GM18861 (cell line): ENCODE results near the gene SEPTIN7.

Experiments used
- ATAC-seq: cut with Tn5 transposase; IDR thresholded peaks from one replicate; pipeline ENCODE4 v1.9.1; 2021; ENCODE audit not compliant: unreplicated experiment

The SEPTIN7 gene

DNA sequence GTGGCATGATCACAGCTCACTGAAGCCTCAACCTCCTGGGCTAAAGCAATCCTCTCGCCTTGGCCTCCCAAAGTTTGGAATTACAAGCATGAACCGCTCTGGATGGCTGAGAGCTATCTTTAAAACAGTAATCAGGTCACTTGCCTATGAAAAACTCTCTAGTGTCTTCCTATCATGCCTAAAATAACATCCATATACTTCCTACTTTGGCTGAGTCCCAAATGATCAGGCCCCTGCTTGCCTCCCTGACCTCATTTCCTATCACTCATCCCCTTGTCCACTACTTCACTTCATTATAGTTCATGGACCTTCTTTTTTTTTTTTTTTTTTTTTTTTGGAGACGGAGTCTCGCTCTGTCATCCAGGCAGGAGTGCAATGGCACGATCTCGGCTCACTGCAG is 28.0 kb downstream of the SEPTIN7 start:
- ATAC-seq: no peak

DNA sequence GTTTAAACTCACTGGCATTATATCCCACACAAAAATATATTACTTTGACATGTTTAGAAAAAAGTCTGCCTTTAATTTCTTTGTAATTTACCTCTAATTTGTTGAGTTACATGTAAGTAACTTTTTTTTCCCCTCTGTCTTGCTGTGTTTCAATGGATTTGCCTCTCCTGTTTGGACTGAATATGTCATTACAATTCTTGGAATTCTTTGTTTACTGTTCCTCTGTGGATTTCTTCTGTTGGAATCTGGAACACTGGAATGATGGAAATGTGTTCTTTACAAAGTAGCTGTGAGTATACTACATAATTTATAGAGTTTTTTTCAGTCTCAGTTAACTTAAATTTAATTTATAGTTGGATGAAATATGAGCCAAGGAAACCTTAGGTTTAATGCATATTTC is 30.4 kb downstream of the SEPTIN7 start:
- ATAC-seq: no peak

DNA sequence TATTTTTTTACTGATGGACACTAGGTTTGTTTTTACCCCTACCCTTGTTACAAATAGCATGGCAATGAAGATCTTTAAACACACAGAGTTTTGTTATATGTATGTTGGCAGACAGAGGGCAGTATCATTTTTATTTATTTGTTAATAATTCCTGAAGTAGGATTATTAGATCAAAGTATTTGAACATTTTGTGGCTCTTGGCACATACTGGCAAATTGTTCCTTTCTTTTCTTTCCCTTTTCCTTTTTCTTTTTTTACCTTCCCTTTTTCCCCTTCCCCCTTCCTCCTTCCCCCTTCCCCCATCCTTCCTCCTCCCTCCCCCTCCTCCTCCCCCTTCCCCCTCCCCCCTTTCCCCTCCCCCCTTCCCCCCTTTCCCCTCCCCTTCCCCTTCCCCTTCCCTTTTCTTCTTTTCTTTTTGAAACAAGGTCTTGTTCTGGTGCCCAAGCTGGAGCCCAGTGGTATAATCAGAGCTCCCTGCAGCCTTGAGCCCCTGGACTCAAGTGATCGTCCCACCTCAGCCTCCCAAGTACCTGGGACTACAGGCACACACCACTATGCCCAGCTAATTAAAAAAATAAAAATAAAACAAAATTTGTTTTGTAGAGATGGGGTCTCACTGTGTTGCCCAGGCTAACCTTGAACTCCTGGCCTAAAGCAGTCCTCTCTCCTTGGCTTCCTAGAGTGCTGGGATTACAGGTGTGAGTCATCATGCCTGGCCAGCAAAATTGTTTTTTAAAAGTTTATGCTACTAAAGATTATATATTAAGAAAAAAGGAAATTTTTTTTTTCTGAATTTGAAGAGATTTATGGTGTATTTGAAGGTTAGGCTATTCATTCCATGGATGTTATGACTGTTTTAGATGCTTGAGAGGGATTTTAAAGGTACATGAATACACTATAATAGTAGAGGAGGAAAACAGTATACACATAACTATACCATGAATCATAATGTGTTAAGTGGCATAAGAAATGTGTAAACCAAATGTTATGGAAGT is 39.3 kb downstream of the SEPTIN7 start:
- no peak for ATAC-seq

DNA sequence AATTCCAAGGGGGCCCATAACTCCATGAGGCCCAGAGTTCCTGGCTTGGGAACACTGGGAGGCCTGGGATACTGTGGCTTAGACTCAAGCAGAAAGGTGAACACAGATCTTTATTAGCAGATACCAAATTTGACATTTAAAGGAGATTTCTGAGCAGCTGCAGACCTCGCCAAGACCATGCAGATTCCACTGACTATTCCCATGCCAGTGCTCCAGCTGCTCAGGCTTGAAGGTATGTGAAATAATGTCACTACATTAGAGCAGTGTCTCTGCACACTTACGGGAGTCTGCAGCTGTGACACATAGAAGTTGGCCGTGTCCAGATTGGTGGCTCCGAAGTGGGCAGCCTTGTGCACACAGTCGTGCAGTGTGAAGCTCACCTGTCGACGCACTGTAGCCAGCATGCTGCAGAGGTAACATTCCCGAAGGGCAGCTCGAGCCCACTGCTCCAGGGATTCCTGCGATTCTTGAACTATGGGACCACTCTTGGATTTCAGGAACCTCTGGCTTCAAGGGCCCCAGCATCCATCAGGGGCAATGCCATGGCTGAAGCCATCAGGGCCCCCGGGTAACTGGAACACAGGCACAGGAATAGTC is 46.1 kb downstream of the SEPTIN7 start:
- no peak for ATAC-seq

DNA sequence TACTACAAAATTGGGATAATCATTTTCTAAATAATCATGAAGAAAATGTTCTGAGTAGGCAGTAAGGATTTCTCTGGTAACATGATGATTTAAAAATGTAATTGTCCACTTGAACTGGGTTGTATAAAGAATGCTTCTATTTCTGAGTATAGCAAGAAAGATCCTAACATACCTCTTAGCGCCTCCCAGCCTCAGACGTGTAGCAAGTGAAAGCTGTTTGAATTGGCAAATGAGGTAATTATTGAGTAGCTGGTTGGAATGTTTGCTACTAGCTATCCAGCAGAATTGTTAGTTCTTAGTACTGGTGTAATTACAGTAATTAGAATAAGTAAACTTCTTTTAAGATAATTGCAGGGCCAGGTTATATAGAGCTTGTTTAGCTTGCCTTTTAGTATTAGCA is 47.9 kb downstream of the SEPTIN7 start:
- ATAC-seq: no peak

DNA sequence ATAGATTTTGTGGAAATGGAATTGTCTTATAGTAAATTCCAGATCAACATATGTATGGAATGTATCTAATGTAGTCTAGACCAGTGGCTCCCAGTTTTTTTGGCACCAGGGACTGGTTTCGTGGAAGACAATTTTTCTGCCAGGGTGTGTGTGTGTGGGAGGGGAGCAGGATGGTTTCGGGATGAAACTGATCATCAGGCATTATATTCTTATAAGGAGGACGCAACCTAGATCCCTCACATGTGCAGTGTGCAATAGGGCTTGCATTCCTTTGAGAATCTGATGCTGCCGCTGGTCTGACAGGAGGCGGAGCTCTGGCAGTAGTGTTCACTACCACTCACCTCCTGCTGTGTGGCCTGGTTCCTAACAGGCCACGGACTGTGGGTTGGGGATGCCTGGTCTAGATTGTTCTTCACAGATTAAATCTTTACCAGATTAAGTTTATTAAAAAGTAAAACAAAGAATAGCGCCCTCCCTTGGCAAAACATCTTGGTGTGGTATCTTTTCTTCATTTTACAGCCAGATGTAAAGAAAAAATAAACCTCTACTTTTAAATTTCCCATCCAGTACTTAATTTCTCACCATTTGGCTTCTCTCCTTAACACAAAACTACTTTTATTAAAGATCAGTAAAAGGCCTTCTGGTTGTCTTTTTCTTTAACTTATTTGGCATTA is 48.4 kb downstream of the SEPTIN7 start:
- no peak for ATAC-seq

DNA sequence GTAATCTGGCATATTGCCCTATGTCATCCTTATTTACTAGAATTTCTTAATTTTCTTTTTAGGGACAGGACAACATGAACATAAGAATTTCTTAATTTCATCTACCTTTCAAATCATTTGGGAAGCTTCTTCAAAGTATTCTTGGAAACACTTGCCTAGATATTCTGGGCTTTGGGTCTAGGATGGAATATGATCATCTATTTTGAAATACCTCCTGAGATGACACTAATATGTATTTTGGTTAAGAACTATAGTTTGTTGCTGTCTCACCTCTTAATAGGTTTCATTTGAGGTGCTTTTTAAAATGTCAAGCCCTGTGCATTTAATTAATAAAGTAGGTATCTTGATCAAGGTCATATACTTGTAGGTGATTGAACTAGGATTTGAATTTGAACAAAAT is 49.1 kb downstream of the SEPTIN7 start:
- ATAC-seq: no peak
